22Rv1 (cell line): ENCODE results near the gene SLC51B.

Source experiments
- H3K27ac ChIP-seq: fragments of 450-650 bp; 2 replicates; pipeline ENCODE4 v1.5.1; 2017
- ZFX ChIP-seq: fragments of 450-650 bp; IDR thresholded peaks from 2 replicates; pipeline ENCODE4 v1.6.1; 2017; ENCODE audit warnings: antibody characterized with exemption, borderline replicate concordance
- TF ChIP-seq, protein P1 (sequence below): fragments of 450-650 bp; IDR thresholded peaks from 2 replicates; pipeline ENCODE4 v1.5.1; 2017; ENCODE audit warnings: mild to moderate bottlenecking

SLC51B gene

DNA sequence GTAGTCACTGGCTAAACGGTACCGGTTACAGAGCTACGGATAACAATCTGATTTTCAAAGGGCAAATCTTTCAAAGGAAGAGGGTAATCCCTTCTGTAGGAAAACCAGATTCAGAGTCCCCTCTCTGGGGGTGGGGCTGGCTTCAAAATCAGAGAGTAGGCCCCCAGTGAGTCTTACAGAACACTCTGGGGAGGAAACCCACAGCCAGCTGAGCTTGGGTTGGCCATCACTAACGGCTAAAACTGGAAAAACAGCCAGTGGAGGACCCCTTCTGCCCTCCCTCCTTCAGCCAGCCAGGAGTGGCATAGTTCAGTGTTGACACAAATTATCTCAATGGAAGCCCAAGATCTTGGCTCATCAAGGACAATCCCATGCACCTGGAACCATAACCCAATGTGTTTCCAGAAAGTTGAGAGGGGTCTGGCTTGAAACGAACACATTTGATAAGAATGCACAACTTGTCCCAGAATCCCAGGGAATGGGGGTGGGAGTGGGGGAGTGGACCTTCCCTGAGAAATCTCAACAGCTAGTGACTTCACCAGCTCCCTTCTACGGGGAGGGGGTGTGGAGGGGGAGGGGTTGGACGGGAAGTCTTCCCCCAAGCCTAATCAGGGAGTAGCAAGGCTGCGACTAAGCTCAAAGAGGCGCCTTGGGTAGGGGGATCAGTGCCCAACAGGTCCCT is 21.6 kb downstream of the SLC51B start:
- no peak overlapping the region for H3K27ac ChIP-seq
- TF ChIP-seq ZFX = no peak
- TF ChIP-seq, protein P1, sequence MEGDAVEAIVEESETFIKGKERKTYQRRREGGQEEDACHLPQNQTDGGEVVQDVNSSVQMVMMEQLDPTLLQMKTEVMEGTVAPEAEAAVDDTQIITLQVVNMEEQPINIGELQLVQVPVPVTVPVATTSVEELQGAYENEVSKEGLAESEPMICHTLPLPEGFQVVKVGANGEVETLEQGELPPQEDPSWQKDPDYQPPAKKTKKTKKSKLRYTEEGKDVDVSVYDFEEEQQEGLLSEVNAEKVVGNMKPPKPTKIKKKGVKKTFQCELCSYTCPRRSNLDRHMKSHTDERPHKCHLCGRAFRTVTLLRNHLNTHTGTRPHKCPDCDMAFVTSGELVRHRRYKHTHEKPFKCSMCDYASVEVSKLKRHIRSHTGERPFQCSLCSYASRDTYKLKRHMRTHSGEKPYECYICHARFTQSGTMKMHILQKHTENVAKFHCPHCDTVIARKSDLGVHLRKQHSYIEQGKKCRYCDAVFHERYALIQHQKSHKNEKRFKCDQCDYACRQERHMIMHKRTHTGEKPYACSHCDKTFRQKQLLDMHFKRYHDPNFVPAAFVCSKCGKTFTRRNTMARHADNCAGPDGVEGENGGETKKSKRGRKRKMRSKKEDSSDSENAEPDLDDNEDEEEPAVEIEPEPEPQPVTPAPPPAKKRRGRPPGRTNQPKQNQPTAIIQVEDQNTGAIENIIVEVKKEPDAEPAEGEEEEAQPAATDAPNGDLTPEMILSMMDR = no peak

DNA sequence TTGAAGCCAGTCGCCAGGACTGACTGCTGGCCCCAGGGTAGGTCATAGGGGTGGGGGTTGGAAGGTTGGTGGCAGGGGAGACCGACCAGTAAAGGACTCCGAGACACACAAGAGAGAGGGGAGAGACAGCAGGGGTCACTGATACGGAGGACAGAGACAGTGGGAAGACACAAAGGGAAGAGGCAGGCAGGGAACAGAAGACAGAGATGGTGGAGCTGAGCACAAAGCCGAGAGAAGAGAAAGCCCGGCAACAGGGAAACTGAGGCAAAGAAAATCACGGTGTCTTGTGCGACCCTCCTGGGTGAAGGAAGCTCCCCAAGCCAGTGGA is 22.1 kb downstream of the SLC51B start:
- TF ChIP-seq, protein P1 = no peak
- TF ChIP-seq ZFX = no peak
- no peak overlapping the region for H3K27ac ChIP-seq

DNA sequence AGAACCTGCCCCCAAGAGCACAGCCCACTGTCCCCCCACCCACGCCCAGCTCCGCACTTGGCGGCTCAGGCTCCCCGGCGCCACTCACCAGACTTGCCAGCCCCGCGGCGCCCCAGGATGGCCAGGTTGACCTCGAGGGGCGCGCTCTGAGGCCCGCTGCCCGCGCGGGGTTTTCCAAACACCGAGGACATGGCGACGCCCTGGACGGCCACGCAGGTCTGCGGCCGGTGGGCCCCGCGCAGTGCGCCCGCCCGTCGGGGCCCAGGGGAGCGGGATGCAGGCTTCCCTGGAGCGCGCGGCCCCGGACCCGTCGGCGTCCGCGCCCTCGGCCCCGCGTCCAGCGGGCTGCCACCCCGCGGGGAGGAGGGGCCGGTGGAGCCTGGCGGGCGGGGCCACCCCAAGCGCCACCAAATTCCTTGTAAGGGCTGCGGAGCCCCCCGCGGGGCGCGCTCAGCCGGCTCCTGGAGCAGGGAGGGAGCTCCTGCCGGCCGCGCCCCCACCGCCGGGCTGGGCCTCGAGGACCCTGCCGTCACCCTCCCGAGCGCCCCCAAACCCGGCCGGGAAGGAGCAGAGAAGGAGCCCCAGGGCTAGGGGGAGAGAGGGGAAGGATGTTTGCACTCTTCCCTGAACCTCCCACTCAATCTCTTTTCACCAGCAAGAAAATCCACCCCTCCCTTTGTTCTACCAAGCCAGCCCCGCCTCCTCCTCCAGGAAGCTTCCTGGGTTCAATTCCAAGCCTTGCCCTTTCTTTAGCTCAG is 22.6 kb downstream of the SLC51B start, which contains the start of gene RASL12:
Gene RASL12 (minus strand): TSS at position 347 of the 758 bp plus-strand sequence. CDS start 156 bp downstream, at position 191.
- TF ChIP-seq ZFX = no peak
- TF ChIP-seq, protein P1 = no peak
- H3K27ac ChIP-seq = no peak within 1 kb of the TSS

DNA sequence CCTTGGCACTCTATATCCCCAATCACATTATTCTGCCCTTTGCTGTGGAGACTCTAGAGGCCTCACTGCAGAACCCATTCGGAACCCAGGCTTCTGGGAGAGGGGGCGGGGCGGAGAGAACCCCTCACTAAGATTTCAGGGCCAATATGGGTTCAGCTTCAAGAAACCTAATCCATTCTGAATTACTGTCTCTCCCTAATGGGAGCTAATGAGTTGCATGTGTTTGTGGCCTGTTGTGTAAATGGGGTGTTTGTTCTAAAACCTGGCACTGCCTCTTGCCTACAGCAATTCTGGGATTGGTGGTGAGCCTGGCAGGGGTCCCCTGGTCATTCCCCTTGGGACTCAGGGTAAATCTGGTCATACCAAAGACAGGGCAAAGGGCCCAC is 23.2 kb downstream of the SLC51B start:
- H3K27ac ChIP-seq = no peak overlapping the region
- TF ChIP-seq, protein P1 = no peak
- no peak for TF ChIP-seq ZFX

DNA sequence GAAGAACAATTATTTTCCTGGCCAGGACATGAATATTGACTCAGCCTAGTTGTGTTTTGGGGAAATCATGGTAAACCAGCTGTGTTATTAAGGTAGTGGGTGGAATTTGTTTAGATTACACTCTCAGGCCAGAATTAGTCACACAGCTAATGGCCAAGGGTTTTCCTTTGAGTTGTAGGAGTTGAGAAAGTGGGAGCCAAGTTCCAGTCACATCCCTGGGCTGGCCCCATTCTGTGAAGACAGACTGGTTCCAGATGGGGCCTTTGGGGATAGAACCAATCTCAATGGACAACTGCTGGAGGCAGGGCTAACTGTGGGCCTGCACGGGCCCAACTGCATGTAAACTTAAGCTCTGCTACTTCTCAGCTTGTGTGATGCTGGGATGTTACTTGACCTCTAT is 24.0 kb downstream of the SLC51B start:
- TF ChIP-seq, protein P1 = no peak
- TF ChIP-seq ZFX = no peak
- no peak overlapping the region for H3K27ac ChIP-seq

DNA sequence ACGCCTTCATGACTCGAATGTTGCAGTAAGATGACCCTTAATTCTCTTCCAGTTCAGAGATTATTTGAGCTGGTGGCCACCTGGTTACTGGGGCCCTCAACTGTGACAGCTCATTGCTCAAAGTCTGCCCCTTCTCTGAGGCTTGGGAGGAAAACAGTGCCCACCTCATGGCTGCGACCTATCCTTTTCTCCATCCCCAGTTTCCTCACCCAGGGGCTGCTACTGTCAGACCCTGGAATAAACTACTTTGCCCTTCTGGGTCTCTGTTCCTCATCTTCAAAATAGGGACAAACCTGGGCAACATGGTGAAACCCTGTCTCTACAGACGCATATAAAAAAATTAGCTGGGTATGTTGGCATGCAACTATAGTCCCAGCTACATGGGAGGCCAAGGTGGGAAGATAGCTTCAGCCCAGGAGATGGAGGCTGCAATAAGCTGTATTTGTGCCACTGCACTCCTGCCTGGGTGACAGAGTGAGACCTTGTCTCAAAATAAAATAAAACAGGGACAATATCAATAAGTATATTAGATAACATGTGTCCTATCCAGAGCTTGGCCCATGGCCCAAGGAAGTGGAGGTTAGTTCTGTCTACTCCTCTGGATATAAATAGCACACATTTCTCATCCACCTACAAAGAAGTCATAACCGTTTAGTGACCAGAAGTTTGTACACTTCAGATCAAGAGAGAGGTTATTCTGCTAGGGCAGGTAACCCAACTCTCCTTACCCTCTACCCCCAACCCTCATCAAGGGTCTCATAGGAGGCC is 24.8 kb downstream of the SLC51B start:
- no peak overlapping the region for H3K27ac ChIP-seq
- TF ChIP-seq, protein P1 = no peak
- TF ChIP-seq ZFX = no peak

DNA sequence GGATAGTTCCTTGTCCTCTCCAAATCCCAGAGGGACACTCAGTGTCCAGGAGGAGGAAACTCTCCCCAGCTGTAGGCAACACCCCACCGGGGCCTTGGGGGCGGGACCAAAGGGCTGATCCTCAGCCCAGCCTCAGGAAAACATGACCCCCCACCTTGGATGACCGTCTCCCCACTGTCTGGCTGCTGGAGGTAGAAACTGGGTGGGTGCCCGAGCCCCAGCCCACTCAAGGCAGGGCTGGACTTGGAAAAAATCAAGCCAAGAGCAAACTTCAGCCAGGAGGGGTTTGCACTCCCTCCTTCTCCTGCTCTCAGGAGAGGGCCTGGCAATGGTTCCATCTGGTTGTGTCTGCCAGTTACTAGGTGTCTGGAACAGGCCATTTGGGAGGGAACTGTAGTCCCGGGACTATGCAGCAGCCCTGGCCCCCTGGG is 26.2 kb downstream of the SLC51B start:
- no peak overlapping the region for H3K27ac ChIP-seq
- TF ChIP-seq ZFX = no peak
- TF ChIP-seq, protein P1 = no peak
